GM19239 (cell line): ENCODE measurements around the gene PLEKHG2.
"Not testable (repeated sequence)": the region's sequence is repeated elsewhere in the genome, so short reads cannot be mapped to it uniquely, and the experiment has no call there.

Experiments
- DNase-seq: peaks from one replicate; pipeline ENCODE4 v3.0.0; 2011; ENCODE audit warnings: low spot score; ENCODE audit not compliant: insufficient read length
- FAIRE-seq: peaks from 2 replicates; lab custom pipeline; 2011; peaks lifted over from hg19 to GRCh38; lab: Jason Lieb, UNC

Gene PLEKHG2

DNA sequence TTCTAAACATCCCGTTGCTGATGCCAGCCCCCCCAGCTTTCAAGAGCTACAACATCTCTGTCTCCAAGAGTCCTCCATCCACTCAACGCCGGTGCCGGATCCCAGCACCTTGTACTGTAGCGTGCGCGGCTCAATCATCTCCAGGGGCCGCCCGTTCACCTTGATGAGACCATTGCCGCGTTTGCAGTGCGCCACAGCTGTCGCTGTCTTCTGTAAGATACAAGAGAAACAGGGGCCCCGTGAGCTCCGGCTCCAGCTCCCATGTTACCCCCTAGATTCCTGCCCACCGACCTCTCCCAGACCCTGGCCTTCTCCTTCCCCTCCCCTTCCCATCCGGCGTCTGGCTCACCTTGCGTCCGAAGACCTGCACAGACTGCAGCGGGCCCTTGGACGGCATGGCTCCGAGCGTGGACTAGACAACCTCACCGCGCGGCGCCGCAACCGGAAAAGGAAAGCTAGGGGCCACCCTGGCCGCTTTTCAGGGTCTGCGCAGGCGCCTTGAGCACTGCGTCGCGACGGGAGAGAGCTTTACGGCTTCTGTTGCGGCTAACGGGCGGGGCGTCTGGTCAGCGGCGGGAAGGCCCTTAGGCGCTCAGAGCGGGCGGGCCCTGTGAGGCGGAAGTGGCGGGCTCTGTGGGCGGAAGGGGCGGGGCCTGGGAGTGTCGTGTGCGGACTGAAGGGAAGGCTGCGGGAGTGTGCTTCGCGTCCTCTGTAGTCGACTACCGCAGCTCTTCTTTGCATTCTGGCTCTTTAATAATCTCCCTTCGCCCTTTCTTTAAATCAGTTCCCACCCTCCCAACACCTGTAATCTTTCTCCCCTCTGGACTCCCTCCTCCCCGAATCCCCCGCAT, 23.3 kb downstream of the PLEKHG2 start, which contains the start of gene RPS16:
Gene RPS16 (minus strand): TSS at position 451 of the 851 bp plus-strand sequence. CDS start 54 bp downstream, at position 397.
- FAIRE-seq (peak; percentile 97), DNase-seq (peak; percentile 73)

DNA sequence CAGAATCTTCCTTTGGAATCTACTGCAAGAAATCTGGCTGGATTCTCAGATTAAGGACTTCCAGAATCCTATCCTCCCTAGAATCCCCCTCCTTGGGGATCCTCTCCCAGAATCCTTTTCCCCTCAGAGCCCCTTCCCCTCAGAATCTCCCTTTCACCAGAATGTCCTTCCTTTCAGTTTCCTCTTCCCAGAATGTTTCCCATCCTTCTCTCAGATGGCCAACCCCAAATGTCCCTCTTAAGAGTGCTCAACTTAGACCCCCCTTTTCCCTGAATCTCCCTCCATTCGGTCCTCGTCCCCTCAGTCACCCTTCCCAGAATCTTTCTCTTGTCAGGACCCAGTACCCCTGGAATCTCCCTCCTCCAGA, 23.9 kb downstream of the PLEKHG2 start:
- no peak for FAIRE-seq

DNA sequence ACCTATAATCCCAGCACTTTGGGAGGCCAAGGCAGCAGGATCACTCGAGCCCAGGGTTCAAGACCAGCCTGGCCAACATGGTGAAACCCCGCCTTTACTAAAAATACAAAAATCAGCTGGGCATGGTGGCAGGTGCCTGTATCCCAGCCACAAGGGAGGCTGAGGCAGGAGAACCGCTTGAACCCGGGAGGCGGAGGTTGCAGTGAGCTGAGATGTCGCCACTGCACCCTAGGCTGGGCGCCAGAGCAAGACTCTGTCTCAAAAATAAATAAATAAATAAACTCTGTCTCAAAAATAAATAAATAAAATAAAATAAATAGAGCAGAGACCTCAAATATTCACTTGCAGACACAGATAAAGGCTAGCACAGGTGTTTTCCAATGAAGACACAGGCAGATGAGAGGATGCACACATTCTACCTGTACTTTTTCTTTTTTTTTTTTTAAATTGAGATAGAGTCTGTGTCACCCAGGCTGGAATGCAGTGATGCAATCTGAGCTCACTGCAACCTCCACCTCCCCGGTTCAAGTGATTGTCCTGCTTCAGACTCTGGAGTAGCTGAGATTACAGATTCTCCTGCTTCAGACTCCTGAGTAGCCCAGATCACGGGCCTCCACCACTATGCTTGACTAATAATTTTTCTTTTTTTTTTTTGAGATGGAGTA, 25.9 kb downstream of the PLEKHG2 start:
- FAIRE-seq (no peak), DNase-seq (no peak)

More for the DNA sequence above, 23.9 kb downstream of the PLEKHG2 start:
- no peak for DNase-seq

DNA sequence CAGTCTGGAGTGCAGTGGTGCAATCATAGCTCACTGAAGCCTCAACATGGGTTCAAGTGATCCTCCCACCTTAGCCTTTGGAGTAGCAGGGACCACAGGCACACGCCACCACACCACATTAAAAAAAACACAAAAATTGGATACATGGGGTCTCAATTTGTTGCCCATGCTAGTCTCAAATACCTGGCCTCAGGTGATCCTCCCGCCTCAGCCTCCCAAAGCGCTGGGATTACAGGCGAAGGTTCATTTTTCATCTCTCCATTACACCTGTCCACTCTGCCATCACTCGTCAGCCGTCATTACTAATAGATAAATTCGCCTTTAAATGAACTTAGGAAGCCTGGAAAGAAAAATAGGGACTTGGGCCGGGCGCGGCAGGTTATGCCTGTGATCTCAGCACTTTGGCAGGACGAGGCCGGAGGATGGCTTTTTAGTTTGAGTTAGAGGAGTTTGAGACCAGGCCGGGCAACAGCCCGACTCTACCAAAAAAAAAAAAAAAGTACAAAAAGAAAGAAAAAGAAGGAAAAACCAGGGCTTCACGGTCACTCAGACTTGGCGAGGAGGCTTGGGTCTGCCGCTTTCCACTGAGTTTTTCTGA, 32.2 kb downstream of the PLEKHG2 start:
- FAIRE-seq = no peak
- no peak for DNase-seq

DNA sequence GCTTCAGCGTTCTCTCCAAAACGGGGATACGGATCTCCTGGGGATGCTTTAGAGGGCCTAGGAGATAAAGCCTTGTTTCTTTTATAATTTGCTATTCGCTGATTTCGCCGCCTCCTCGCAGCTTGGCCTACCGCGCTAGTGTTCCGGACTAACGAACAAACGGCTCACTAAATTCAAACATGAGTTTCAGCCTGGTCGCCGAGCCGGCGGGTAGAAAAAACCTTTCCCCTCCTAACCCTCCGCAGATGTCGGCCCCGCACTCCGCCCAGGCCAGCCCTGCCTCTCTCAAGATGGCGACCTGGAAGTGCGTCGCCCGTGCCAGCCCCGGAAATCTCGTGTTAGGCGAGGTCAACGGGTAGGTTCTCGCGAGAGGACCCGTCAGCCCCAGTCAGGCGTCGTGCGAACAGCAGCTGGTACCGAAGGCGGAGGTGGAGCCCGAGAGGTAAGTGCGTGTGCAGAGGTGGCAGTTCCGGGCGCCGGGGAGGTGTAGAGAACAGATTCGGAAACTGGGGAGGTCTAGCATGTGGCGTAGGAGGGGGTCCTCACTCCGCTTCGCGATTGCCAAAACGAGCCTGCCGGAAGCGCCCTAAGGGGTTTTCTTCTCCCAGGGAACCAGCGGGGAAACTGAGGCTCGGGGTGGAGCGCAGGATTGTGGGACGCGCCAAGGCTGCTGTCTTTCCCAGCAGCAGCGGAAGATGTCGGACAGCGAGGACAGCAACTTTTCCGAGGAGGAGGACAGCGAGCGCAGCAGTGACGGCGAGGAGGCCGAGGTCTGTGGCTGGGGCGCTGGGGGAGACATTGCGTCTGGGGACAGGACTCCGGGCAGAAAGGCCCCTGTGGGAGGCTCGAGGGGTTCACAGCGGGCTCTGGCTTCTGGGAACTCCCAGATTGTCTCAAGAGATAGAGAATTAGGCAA, 33.0 kb downstream of the PLEKHG2 start, which contains the start of gene SUPT5H:
Gene SUPT5H (plus strand): TSS at position 387 of the 916 bp plus-strand sequence. CDS start 309 bp downstream, at position 696.
- FAIRE-seq = peak; percentile 94

DNA sequence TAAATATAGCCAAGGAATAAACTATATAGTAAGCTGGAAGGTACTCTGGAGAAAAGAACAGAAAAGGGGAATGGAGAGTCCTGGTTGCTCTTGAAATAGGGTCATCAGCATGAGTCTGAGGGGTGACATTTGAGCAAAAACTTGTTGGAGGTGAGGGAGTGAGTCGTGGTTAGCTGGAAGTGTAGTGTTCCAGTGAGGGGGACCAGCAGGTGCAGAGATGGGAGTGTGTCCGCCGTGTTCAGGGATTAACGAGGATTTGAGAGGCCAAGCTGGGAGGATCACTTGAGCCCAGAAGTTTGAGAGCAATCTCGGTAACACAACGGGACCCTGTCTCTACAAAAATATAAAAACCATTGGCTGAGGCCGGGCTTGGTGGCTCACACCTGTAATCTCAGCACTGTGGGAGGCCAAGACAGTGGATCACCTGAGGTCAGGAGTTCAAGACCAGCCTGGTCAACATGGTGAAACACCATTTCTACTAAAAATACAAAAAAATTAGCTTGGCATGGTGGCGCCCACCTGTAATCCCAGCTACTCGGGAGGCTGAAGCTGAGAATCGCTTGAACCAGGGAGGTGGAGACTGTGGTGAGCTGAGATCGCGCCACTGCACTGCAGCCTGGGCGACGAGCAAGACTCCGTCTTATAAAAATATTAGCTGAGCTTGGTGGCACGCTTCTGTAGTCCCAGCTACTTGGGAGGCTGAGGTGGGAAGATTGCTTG, 34.1 kb downstream of the PLEKHG2 start:
- no peak for DNase-seq
- FAIRE-seq = no peak

More for the DNA sequence above, 33.0 kb downstream of the PLEKHG2 start, which contains the start of gene SUPT5H:
- DNase-seq = peak; percentile 94

DNA sequence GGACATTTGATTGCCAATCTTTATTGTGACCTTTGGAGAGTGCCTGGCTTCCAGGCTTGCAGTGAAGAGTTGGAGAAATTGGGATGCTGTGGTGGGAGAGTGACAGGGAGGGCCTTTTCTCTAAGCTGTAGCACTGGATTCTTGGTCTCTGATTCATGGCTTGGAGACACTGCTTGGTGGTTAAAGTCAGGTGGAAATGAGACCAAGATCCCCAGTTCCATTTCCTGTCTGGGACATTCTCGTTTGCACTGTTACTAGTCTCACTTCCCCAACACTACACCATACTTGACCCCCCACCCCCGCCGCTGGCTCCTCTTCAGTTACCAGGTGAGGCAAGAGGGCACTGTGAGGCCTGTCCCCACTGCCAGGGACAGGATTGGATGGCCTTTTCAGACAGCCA, 35.8 kb downstream of the PLEKHG2 start:
- FAIRE-seq (peak; percentile 40), DNase-seq (peak; percentile 52)

DNA sequence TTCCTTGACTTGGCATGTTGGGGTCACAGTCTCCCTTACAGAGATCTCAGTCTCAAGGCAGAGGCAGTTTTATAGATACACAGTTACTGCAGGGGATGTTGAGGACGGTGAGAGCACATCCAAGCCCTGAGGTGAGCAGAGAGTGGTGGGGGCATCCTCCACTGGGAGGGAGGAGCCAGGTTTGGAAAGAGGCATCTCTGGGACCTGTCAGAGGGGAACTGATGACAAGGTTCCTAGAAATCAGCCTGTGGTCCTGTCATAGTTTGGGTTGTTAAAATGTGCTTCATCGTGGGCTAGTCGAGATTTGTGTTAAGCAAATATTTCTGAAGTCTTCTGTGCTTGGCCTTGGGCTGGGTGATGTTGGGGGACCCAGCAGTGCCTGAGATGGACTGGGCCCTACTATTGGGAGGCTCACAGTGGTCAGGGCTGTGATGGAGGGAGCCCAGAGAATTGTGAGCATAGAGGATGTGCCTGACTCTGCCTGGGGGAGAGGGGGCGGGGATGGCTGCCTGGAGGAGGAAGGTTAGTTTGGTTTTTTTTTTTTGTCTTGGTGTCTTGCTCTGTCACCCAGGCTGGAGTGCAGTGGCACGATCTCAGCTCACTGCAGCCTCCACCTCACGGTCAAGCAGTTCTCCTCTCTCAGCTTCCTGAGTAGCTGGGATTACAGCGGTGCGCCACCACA, 36.8 kb downstream of the PLEKHG2 start:
- DNase-seq (no peak), FAIRE-seq (no peak)

DNA sequence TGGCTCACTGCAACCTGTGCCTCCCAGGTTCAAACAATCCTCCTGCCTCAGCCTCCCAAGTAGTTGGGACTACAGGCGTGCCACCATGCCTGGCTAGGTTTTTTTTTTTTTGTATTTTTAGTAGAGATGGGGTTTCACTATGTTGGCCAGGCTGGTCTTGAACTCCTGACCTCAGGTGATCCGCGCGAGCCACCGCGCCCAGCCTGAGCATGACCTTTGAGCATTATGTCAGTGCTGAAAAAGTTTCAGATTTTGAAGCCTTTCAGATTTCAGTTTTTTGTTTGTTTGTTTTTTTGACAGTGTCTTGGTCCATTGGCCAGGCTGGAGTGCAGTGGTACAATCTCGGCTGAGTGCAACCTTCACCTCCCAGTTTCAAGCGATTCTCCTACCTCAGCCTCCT, 38.8 kb downstream of the PLEKHG2 start:
- DNase-seq, FAIRE-seq: not testable (repeated sequence)

DNA sequence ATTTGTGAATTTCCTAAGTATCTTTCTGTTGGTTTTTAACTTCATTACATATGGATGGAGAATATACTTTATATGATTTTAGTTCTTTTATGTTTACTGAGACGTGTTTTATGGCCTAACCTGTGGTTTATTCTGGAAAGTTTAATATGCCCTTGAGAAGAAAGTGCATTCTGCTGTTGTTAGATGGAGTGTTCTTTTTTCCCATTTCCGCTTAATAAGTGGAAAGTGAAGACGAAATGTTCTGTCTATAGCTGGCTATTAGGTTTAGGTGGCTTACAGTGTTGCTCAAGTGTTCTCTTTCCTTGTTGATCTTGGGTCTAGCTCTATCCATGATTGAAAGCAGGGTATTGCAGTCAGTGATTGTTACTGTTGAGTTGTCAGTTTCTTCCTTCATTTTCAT, 50.9 kb downstream of the PLEKHG2 start:
- FAIRE-seq (no peak), DNase-seq (no peak)

DNA sequence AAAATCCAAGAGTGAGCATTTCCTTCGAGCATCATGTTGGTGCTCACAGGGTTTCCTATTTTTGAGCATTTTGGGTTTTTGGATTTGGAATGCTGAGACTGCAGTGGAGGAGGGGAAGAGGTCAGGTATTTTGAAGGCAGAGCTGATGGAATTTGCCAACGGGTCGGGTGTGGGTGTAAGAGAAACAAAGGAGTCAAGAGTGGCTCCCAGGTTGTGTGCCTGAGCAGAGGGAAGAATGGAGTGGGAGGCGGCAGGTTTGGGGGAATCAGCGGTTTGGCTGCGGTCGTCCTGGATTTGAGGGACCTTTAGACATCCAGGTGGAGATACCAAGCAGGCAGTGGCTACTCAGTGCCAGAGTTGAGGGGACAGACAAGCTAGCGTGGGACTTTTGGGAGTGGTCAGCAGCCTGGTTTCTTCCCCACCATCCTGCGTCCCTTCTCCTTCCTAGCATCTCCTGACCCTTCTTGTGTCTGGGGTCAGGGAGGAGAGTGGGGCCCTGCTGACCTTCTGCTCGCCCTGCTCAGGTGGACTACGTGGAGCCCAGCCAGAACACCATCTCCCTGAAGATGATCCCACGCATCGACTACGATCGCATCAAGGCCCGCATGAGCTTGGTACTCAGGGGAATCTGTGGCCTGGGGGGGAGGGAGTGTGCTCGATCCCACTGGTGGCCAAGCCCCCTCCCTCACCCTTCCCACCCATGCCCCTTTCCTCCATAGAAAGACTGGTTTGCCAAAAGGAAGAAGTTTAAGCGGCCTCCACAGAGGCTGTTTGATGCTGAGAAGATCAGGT, 53.7 kb downstream of the PLEKHG2 start:
- DNase-seq = no peak
- FAIRE-seq = no peak

DNA sequence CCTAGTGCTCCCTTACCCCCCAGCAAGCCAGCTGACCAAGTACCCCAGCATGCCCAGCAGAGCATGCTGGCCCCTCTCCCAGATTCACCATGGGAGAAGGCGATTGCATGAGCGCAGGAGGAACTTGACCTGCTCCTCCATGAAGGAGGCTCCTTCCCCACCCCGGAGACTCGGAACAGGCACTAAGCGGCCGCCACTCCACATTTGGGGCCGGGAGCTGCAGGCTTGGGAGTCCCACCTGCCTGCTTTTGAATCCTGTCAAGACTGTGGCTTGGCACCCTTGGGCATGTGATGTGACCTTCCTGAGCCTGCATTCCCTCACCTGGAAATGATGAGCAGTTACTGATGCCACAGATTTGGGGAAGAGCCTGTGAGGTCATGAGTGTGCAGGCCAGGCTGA, 55.5 kb downstream of the PLEKHG2 start:
- FAIRE-seq (no peak), DNase-seq (no peak)

DNA sequence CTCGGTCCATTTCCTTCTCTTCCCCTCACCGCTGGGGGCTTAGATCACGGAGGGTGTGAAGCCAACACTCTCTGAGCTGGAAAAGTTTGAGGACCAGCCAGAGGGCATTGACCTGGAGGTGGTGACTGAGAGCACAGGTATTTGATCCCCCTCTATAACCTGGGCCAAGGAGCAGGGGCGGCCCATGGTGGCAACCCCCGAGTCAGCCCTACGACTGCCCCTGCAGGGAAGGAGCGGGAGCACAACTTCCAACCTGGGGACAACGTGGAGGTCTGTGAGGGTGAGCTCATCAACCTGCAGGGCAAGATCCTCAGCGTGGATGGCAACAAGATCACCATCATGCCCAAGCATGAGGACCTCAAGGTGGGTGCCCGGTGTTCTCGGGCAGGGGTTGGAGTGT, 56.6 kb downstream of the PLEKHG2 start:
- DNase-seq (no peak), FAIRE-seq (no peak)

DNA sequence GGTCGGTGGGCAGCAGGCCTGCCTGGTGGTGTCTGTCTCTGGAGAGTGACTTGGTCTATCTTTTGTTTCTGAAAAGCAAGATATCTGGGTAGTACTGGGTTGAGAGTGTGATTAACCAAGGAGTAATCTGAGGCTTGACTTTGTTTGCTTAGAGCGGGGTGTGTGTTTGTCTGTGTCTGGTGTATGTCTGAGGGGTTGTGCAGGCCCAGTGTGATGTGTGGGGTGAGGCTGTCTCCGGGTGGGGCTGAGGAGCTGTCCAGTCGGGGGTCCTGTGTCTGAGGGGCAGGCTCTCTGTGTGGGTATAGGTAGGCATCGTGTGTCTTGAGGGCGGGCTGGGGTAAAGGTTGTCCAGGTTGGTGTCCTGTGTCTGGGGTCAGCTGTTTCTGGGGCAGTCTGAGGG, 57.1 kb downstream of the PLEKHG2 start:
- FAIRE-seq = no peak
- DNase-seq = no peak

DNA sequence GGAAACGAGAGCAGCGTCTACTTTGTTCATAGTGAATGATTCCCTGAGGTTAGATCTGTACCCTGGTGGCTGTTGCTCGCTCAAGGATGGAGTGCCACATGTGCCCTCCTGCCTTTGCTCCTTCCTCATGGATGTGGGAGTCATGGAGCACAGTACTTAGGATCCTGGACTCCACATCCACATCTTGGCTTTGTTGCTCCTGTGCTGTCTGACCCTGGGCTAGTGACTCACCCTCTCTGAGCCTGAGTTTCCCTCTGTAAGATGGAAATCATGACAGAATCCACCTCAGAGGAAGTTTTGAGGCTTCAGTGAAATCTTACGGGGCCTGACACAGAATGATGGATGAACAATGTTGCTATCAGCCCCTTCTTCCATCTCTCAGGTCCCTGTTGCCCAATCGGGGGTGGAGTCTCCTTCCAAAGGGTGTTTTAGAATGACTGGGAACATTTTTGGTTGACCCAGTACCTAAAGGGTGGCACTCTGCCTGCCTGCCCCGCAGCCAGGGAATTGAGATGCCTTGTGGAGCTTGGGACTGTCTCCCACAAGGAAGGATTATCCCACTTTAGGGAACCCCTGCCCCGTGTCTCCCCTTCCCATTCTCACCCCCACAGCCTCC, 58.4 kb downstream of the PLEKHG2 start:
- FAIRE-seq = no peak

DNA sequence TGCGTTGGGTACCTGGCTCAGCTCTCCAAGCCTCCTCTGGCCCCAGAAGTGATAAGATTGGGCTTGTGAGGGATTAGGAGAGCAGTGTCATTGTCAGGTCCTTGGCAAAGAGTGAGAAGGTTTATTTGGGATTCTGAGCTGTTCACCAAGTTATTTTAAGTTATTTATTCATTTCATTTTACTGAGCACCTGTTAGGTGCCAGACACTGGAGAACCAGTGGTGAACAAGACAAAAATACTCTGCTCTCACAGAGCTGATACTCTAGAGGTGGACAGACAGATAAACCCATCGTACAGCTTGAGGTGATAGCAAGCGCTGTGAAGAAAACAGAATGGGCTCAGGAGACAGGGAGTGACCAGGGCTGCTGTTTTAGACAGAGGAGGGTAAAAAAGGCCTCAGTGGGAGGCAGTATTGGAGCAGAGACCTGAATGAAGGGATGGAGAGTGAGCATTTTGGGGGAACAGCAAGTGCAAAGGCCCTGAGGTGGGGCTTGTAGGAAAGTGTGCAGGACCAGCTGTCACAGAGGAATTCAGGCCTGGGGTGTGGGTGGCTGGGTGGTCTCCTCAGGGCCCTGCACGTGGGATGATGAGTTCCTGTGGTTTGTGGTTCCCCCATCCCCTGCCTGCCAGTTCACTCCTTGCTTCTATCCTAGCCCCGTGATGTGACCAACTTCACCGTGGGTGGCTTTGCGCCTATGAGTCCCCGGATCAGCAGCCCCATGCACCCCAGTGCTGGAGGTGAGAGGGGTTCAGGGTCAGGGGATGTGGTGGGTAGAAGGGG, 59.5 kb downstream of the PLEKHG2 start:
- DNase-seq (no peak), FAIRE-seq (no peak)

More for the DNA sequence above, 58.4 kb downstream of the PLEKHG2 start:
- no peak for DNase-seq
